OCI-LY3 (cell line): ENCODE measurements around the gene WDR59.

Experiments
- CTCF ChIP-seq: fragments of 200-600, 300-600 bp; sonication (generic); IDR thresholded peaks from 2 replicates; pipeline ENCODE4 v1.5.1; 2014; ENCODE audit warnings: antibody characterized with exemption, low read length, low read depth
- EZH2phosphoT487 ChIP-seq: fragments of 200-600 bp; shearing (Covaris generic); IDR thresholded peaks from 2 replicates; pipeline ENCODE4 v1.6.1; 2018; ENCODE audit warnings: antibody characterized with exemption, mixed run types, low read depth

GRCh38 chr16:74951206-74951605, 33.7 kb downstream of the WDR59 start:
- TF ChIP-seq EZH2phosphoT487 (no peak), CTCF (no peak)
